Sigmoid colon (tissue), 7 donors: ENCODE results near the gene ALS2CL. TPM values are rescaled to one million over a fixed set of nuclear protein-coding genes. Genes with fewer than 3 reads are reported as not detected.

ENCODE experiments used
- DNase-seq: peaks from one replicate; pipeline ENCODE4 v3.0.0-alpha.2; 2019
- H3K27ac ChIP-seq, 4 donors: fragments of 200-600 bp; sonication (generic); one replicate each; pipeline ENCODE4 v1.5.1; 2016 to 2019; ENCODE audit warnings: mild to moderate bottlenecking in 1 of 4
- H3K27me3 ChIP-seq, 3 donors: fragments of 200-600 bp; sonication (generic); one replicate each; pipeline ENCODE4 v1.5.1; 2019; ENCODE audit warnings: mild to moderate bottlenecking in 1 of 3
- H3K36me3 ChIP-seq, 4 donors: fragments of 200-600 bp; sonication (generic); one replicate each; pipeline ENCODE4 v1.5.1; 2016 to 2019
- H3K4me1 ChIP-seq, 4 donors: fragments of 200-600 bp; sonication (generic); one replicate each; pipeline ENCODE4 v1.5.1; 2017 to 2019
- H3K4me3 ChIP-seq, 4 donors: fragments of 200-600 bp; sonication (generic); one replicate each; pipeline ENCODE4 v1.5.1; 2017 to 2019; ENCODE audit warnings: mild to moderate bottlenecking in 2 of 4, moderate library complexity in 1 of 4
- H3K9me3 ChIP-seq, 4 donors: fragments of 200-600 bp in 3 of 4; sonication (generic) in 3 of 4; one replicate each; pipeline versions ENCODE4 v1.5.1 to v1.6.1; 2013 to 2019
- EP300 ChIP-seq, 4 donors: sonication (generic); formaldehyde crosslinking; IDR thresholded peaks; one replicate each; pipeline ENCODE4 v1.6.1; 2017; ENCODE audit warnings: antibody characterized with exemption in 4 of 4
- POLR2A ChIP-seq, 2 donors: fragments of 450-650 bp; IDR thresholded peaks; one replicate each; pipeline ENCODE4 v1.6.1; 2016; ENCODE audit warnings: antibody characterized with exemption in 2 of 2, mild to moderate bottlenecking in 2 of 2, moderate library complexity in 2 of 2
- POLR2AphosphoS5 ChIP-seq, 4 donors: sonication (generic); formaldehyde crosslinking; IDR thresholded peaks; one replicate each; pipeline ENCODE4 v1.6.1; 2017; ENCODE audit warnings: antibody characterized with exemption in 4 of 4
- WGBS, 2 donors: extraction: QIAGEN DNeasy Blood & Tissue Kit; methylation state at CpG; one replicate each; pipeline ENCODE4 v1.1.7; 2013; 5-methylcytosine and 5-hydroxymethylcytosine counted together
- intact Hi-C: fragments of 100-400 bp; cut with DNase I; formaldehyde crosslinking; loops from one replicate; pipeline ENCODE4 v1.15.1; 2023
- polyA plus RNA-seq, 3 donors: library from polyadenylated mRNA; stranded (reverse); fragments of 200-250 nt; gene quantifications; one replicate each; pipeline ENCODE4 v1.2.3, GENCODE V29; 2013
- total RNA-seq, 4 donors: library from RNA; depleted of rRNA; stranded (reverse); fragments of >200 nt; gene quantifications; one replicate each; pipeline ENCODE4 v1.1.0, GENCODE V29; 2016
- TF ChIP-seq, protein P1 (sequence below), 4 experiments: fragments of 450-650 bp in 3 of 4; fragments of 200-600 bp in 1 of 4; IDR thresholded peaks; one replicate each; pipeline ENCODE4 v1.5.1; 2016 to 2019; ENCODE audit warnings: antibody characterized with exemption in 4 of 4, mild to moderate bottlenecking in 3 of 4, moderate library complexity in 2 of 4
- donor health status: healthy with polysubstance abuse.
- donor health status: Bipolar disorder and iron deficiency.
- donor health status: healthy.

ALS2CL gene
- total and polyA plus RNA-seq, 7 donors = 3.9 to 35.0 (median 5.4) TPM

DNA sequence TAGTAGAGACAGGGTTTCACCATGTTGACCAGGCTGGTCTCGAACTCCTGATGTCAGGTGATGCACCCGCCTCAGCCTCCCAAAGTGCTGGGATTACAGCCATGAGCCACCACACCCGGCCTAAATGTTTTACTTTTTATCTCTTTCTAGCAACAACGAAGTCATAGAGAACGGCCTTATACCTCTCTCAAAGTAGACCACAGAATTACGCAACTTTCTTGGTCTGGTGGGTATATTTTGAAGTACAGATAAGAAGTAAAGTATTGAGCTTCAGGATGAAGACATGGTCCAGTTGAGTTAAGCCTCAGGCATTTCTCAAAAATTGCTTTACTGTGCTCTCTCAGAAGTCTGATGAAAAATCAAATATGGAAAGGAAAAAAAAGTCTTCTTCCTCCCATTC lies 50.5 kb downstream of the ALS2CL start:
- 80 to 84% methylated on average over 6 of the region's 6 CpGs for WGBS, 2 donors
- Histone ChIP-seq H3K4me3 (no peak overlapping the region), H3K27me3 (no peaks in the 10 kb centered on the region), H3K27ac (no peak overlapping the region), H3K4me1 (no peaks in the 10 kb centered on the region), H3K9me3 (peaks cover 0 to 10% (median 2%) of the 10 kb centered on the region in 4 donors), H3K36me3 (no peaks in the 10 kb centered on the region)
- DNase-seq = no peak
- no peak for TF ChIP-seq EP300 (IDR thresholded peaks at IDR 0.05)
- TF ChIP-seq POLR2AphosphoS5 (IDR thresholded peaks at IDR 0.05) = no peak
- TF ChIP-seq, protein P1, sequence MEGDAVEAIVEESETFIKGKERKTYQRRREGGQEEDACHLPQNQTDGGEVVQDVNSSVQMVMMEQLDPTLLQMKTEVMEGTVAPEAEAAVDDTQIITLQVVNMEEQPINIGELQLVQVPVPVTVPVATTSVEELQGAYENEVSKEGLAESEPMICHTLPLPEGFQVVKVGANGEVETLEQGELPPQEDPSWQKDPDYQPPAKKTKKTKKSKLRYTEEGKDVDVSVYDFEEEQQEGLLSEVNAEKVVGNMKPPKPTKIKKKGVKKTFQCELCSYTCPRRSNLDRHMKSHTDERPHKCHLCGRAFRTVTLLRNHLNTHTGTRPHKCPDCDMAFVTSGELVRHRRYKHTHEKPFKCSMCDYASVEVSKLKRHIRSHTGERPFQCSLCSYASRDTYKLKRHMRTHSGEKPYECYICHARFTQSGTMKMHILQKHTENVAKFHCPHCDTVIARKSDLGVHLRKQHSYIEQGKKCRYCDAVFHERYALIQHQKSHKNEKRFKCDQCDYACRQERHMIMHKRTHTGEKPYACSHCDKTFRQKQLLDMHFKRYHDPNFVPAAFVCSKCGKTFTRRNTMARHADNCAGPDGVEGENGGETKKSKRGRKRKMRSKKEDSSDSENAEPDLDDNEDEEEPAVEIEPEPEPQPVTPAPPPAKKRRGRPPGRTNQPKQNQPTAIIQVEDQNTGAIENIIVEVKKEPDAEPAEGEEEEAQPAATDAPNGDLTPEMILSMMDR (IDR thresholded peaks at IDR 0.05) = no peak
- TF ChIP-seq POLR2A (IDR thresholded peaks at IDR 0.05) = no peak
- intact Hi-C loops = no loop called here

GRCh38 chr3:46640927-46641326 lies 52.6 kb downstream of the ALS2CL start:
- no peak for TF ChIP-seq POLR2AphosphoS5 (IDR thresholded peaks at IDR 0.05)
- TF ChIP-seq, protein P1 (IDR thresholded peaks at IDR 0.05) = no peak
- TF ChIP-seq EP300 (IDR thresholded peaks at IDR 0.05) = no peak
- no peak for TF ChIP-seq POLR2A (IDR thresholded peaks at IDR 0.05)
- 78 to 80% methylated on average over 3 of the region's 3 CpGs for WGBS, 2 donors

DNA sequence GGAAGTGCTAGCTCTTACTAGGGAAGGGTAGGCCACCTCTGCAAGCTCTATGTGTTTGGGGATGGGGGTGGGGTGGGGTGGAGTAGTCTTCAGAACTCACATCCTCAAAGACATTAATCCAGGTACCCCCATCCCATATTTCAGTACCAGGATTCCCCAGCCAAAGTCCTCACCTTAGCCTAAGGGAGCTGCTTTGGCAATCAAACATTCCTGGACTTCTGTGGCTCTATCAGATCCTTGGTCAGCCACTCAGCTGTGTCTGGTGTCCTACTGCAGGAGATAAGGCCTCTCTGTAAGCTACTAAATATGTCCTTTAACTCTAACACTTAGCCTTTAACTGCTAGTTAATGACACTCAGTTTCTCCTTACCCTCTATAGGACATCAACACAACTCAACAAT lies 54.3 kb downstream of the ALS2CL start:
- intact Hi-C loops = no loop called here

More at GRCh38 chr3:46640927-46641326, 52.6 kb downstream of the ALS2CL start:
- Histone ChIP-seq H3K27ac (no peak overlapping the region), H3K4me3 (no peak overlapping the region), H3K4me1 (no peaks in the 10 kb centered on the region), H3K9me3 (peaks cover 0 to 10% (median 2%) of the 10 kb centered on the region in 4 donors), H3K36me3 (no peaks in the 10 kb centered on the region), H3K27me3 (no peaks in the 10 kb centered on the region)
- DNase-seq = no peak
- intact Hi-C loops = no loop called here

DNA sequence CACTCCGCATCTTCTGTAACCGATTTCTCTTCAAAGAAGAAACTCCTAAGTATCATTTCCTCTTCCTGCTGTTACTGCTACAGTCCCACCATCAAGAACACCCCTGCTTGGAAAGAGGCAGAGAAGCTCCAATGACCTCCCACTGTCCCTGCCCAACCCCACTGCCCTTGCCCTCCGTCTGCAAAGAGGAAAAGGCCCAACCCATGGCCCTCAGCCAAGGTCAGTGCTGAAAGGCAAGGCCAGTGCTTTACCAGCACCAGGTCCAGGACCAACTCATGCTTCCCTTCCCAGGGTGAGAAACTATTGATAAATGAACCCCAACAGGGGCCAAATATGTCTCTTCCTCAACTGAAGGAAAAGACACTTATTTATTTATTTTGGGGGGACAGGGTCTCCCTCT lies 58.6 kb downstream of the ALS2CL start:
- Histone ChIP-seq H3K4me3 (no peak overlapping the region), H3K36me3 (no peaks in the 10 kb centered on the region), H3K4me1 (peaks cover 0 to 6% (median 4%) of the 10 kb centered on the region in 4 donors), H3K27ac (no peak overlapping the region), H3K27me3 (no peaks in the 10 kb centered on the region), H3K9me3 (peaks cover 0 to 5% (median 2%) of the 10 kb centered on the region in 4 donors)
- WGBS, 2 donors = 61 to 66% methylated on average over 3 of the region's 3 CpGs
- intact Hi-C loops = no loop called here
- no peak for DNase-seq
- TF ChIP-seq POLR2A (IDR thresholded peaks at IDR 0.05) (no peak), EP300 (IDR thresholded peaks at IDR 0.05) (no peak), POLR2AphosphoS5 (IDR thresholded peaks at IDR 0.05) (no peak)
- TF ChIP-seq, protein P1 (IDR thresholded peaks at IDR 0.05) = no peak

More for the DNA sequence above, 54.3 kb downstream of the ALS2CL start:
- H3K27ac ChIP-seq = no peak overlapping the region
- TF ChIP-seq EP300 (IDR thresholded peaks at IDR 0.05) (no peak), POLR2A (IDR thresholded peaks at IDR 0.05) (no peak), POLR2AphosphoS5 (IDR thresholded peaks at IDR 0.05) (no peak)
- TF ChIP-seq, protein P1 (IDR thresholded peaks at IDR 0.05) = no peak
- H3K36me3 ChIP-seq = no peaks in the 10 kb centered on the region
- no peak for DNase-seq
- H3K27me3 ChIP-seq = no peaks in the 10 kb centered on the region
- H3K9me3 ChIP-seq = peaks cover 0 to 10% (median 2%) of the 10 kb centered on the region in 4 donors
- no peak overlapping the region for H3K4me3 ChIP-seq
- no peaks in the 10 kb centered on the region for H3K4me1 ChIP-seq

- TF ChIP-seq EP300 (IDR thresholded peaks at IDR 0.05) (no peak), POLR2A (IDR thresholded peaks at IDR 0.05) (no peak), POLR2AphosphoS5 (IDR thresholded peaks at IDR 0.05) (no peak)
- TF ChIP-seq, protein P1 (IDR thresholded peaks at IDR 0.05) = no peak
- intact Hi-C loops = no loop called here
- 52 to 75% methylated on average over 1 of the region's 1 CpG for WGBS, 2 donors
- DNase-seq = no peak
- no peaks in the 10 kb centered on the region for H3K36me3 ChIP-seq
- H3K4me3 ChIP-seq = no peak overlapping the region
- peaks cover 0 to 15% (median 13%) of the 10 kb centered on the region in 4 donors for H3K4me1 ChIP-seq
- H3K9me3 ChIP-seq = no peaks in the 10 kb centered on the region
- no peak overlapping the region for H3K27ac ChIP-seq
- no peaks in the 10 kb centered on the region for H3K27me3 ChIP-seq
These were observed 60.7 kb downstream of the ALS2CL start for GRCh38 chr3:46632792-46633191.
